SHP77 (cell line): Measurements from ENCODE around the gene CRIP2.

Experiments used
- DNase-seq, 2 experiments: peaks; one replicate each; lab custom pipeline; 2025; lab: John Stamatoyannopoulos, UW

The CRIP2 gene

GRCh38 chr14:105444859-105445258 is 29.8 kb upstream of the CRIP2 start:
- no peak for DNase-seq

GRCh38 chr14:105445290-105445689 is 29.3 kb upstream of the CRIP2 start:
- DNase-seq, result no peak

GRCh38 chr14:105445901-105446845 is 28.4 kb upstream of the CRIP2 start:
- DNase-seq, result no peak

GRCh38 chr14:105446971-105447370 is 27.6 kb upstream of the CRIP2 start:
- DNase-seq, result no peak

- no peak for DNase-seq
Measured at GRCh38 chr14:105447651-105448640, 26.7 kb upstream of the CRIP2 start.

- no peak for DNase-seq
Measured at GRCh38 chr14:105448706-105449111, 25.9 kb upstream of the CRIP2 start.

- DNase-seq, result no peak
Measured at GRCh38 chr14:105449276-105450122, 25.1 kb upstream of the CRIP2 start.

GRCh38 chr14:105450123-105450505 is 24.5 kb upstream of the CRIP2 start:
- DNase-seq, result no peak

GRCh38 chr14:105450864-105451720 is 23.5 kb upstream of the CRIP2 start:
- no peak for DNase-seq

- DNase-seq, result no peak
Measured at GRCh38 chr14:105452963-105453362, 21.7 kb upstream of the CRIP2 start.

GRCh38 chr14:105453847-105454246 is 20.8 kb upstream of the CRIP2 start:
- no peak for DNase-seq

GRCh38 chr14:105455086-105455640 is 19.5 kb upstream of the CRIP2 start:
- no peak for DNase-seq

- DNase-seq, result no peak
Measured at GRCh38 chr14:105455766-105456660, 18.6 kb upstream of the CRIP2 start.

GRCh38 chr14:105456736-105457617 is 17.6 kb upstream of the CRIP2 start:
- DNase-seq, result no peak

- DNase-seq, result no peak
Measured at GRCh38 chr14:105458010-105458409, 16.6 kb upstream of the CRIP2 start.

- no peak for DNase-seq
Measured at GRCh38 chr14:105458571-105458970, 16.1 kb upstream of the CRIP2 start.

- DNase-seq, result no peak
Measured at GRCh38 chr14:105460116-105460515, 14.5 kb upstream of the CRIP2 start.

GRCh38 chr14:105460616-105461015 is 14.0 kb upstream of the CRIP2 start:
- DNase-seq, result no peak
